ENCODE data around the gene LARGE1. TPM values are rescaled to one million over a fixed set of nuclear protein-coding genes. Genes with fewer than 3 reads are reported as not detected.

Gene LARGE1
- total RNA-seq, 1 experiment from 2014 or later, result 5.8 TPM

- Mint-ChIP-seq H3K4me3 (ENCODE audit: unreplicated experiment) (no peak overlapping the region), H3K36me3 (ENCODE audit: insufficient read depth, unreplicated experiment) (no peaks in the 10 kb centered on the region), H3K9me3 (ENCODE audit: unreplicated experiment) (no peaks in the 10 kb centered on the region), H3K27me3 (ENCODE audit: insufficient read depth, unreplicated experiment) (no peaks in the 10 kb centered on the region), H3K4me1 (ENCODE audit: low read depth, unreplicated experiment) (no peaks in the 10 kb centered on the region), H3K27ac (ENCODE audit: unreplicated experiment) (no peak overlapping the region)
- no peaks in the 10 kb centered on the region for H3K27me3 ChIP-seq (replicated peaks; ENCODE audit: control insufficient read depth, insufficient read depth, low read length)
- H3K4me1 ChIP-seq, result no peaks in the 10 kb centered on the region
- intact Hi-C loops (cut with micrococcal nuclease; ENCODE audit: unreplicated experiment), result no loop called here
- H3K9me3 ChIP-seq, result no peaks in the 10 kb centered on the region
- TF ChIP-seq CTCF (IDR thresholded peaks at IDR 0.05; ENCODE audit: insufficient read depth in 1 of 2, low read depth in 1 of 2, low read length in 1 of 2, severe bottlenecking in 1 of 2, unreplicated experiment in 1 of 2), result no peak
- POLR2A ChIA-PET, result no interaction called here
- CTCF ChIA-PET, result no interaction called here
- no peak for DNase-seq
- BruUV-seq (replicated peaks), result no TSS peak
- H3K4me3 ChIP-seq (ENCODE audit: low read depth, low read length), result no peak overlapping the region
- no peaks in the 10 kb centered on the region for H3K36me3 ChIP-seq (ENCODE audit: control insufficient read depth, insufficient read depth, low read length)
Observed at GRCh38 chr22:33812360-33812977, 107.8 kb downstream of the LARGE1 start.

GRCh38 chr22:33811686-33812085, 108.6 kb downstream of the LARGE1 start:
- Histone ChIP-seq H3K27me3 (replicated peaks; ENCODE audit: control insufficient read depth, insufficient read depth, low read length) (no peaks in the 10 kb centered on the region), H3K9me3 (no peaks in the 10 kb centered on the region), H3K36me3 (ENCODE audit: control insufficient read depth, insufficient read depth, low read length) (no peaks in the 10 kb centered on the region), H3K4me1 (no peaks in the 10 kb centered on the region), H3K4me3 (ENCODE audit: low read depth, low read length) (no peak overlapping the region)
- ChIA-PET POLR2A (no interaction called here), CTCF (no interaction called here)
- no peaks in the 10 kb centered on the region for H3K4me1 Mint-ChIP-seq (ENCODE audit: low read depth, unreplicated experiment)
- no peak overlapping the region for H3K4me3 Mint-ChIP-seq (ENCODE audit: unreplicated experiment)
- no peaks in the 10 kb centered on the region for H3K36me3 Mint-ChIP-seq (ENCODE audit: insufficient read depth, unreplicated experiment)
- intact Hi-C loops (cut with micrococcal nuclease; ENCODE audit: unreplicated experiment), result no loop called here
- H3K27ac Mint-ChIP-seq (ENCODE audit: unreplicated experiment), result no peak overlapping the region
- H3K9me3 Mint-ChIP-seq (ENCODE audit: unreplicated experiment), result no peaks in the 10 kb centered on the region
- H3K27me3 Mint-ChIP-seq (ENCODE audit: insufficient read depth, unreplicated experiment), result no peaks in the 10 kb centered on the region
- no TSS peak for BruUV-seq (replicated peaks)
- TF ChIP-seq CTCF (IDR thresholded peaks at IDR 0.05; ENCODE audit: insufficient read depth in 1 of 2, low read depth in 1 of 2, low read length in 1 of 2, severe bottlenecking in 1 of 2, unreplicated experiment in 1 of 2), result no peak
- no peak for DNase-seq

- H3K36me3 Mint-ChIP-seq (ENCODE audit: insufficient read depth, unreplicated experiment), result no peaks in the 10 kb centered on the region
- H3K9me3 Mint-ChIP-seq (ENCODE audit: unreplicated experiment), result no peaks in the 10 kb centered on the region
- H3K9me3 ChIP-seq, result no peaks in the 10 kb centered on the region
- CTCF ChIA-PET, result no interaction called here
- no TSS peak for BruUV-seq (replicated peaks)
- H3K4me1 Mint-ChIP-seq (ENCODE audit: low read depth, unreplicated experiment), result no peaks in the 10 kb centered on the region
- H3K36me3 ChIP-seq (ENCODE audit: control insufficient read depth, insufficient read depth, low read length), result no peaks in the 10 kb centered on the region
- H3K4me3 ChIP-seq (ENCODE audit: low read depth, low read length), result no peak overlapping the region
- H3K27me3 ChIP-seq (replicated peaks; ENCODE audit: control insufficient read depth, insufficient read depth, low read length), result no peaks in the 10 kb centered on the region
- DNase-seq, result no peak
- no peaks in the 10 kb centered on the region for H3K27me3 Mint-ChIP-seq (ENCODE audit: insufficient read depth, unreplicated experiment)
- POLR2A ChIA-PET, result no interaction called here
- no peak overlapping the region for H3K27ac Mint-ChIP-seq (ENCODE audit: unreplicated experiment)
- intact Hi-C loops (cut with micrococcal nuclease; ENCODE audit: unreplicated experiment), result no loop called here
- no peaks in the 10 kb centered on the region for H3K4me1 ChIP-seq
- TF ChIP-seq CTCF (IDR thresholded peaks at IDR 0.05; ENCODE audit: insufficient read depth in 1 of 2, low read depth in 1 of 2, low read length in 1 of 2, severe bottlenecking in 1 of 2, unreplicated experiment in 1 of 2), result no peak
- no peak overlapping the region for H3K4me3 Mint-ChIP-seq (ENCODE audit: unreplicated experiment)
Observed at GRCh38 chr22:33811208-33811607, 109.1 kb downstream of the LARGE1 start.
